ENCODE results near the gene PTPN6.

Gene PTPN6

GRCh38 chr12:6942331-6942665, 8.9 kb upstream of the PTPN6 start:
- DNase-seq: peak; percentile 18

GRCh38 chr12:6943389-6943721, 7.8 kb upstream of the PTPN6 start:
- DNase-seq: peak; percentile 94

- DNase-seq: peak; percentile 92
Measured at GRCh38 chr12:6943722-6944380, 7.3 kb upstream of the PTPN6 start, which contains the start of the genes C12orf57 and RNU7-1. TSS of gene C12orf57 (plus strand) at chr12:6944022. CDS start at chr12:6944122, 100 bp downstream. TSS of gene RNU7-1 (plus strand) at chr12:6943816.

- DNase-seq: peak; percentile 91
Measured at GRCh38 chr12:6944381-6945186, 6.6 kb upstream of the PTPN6 start.

GRCh38 chr12:6945613-6946012, 5.5 kb upstream of the PTPN6 start:
- DNase-seq: no peak

- DNase-seq: peak; percentile 79
Measured at GRCh38 chr12:6946033-6946919, 4.9 kb upstream of the PTPN6 start.

- DNase-seq: no peak
Measured at GRCh38 chr12:6946920-6947374, 4.2 kb upstream of the PTPN6 start.

GRCh38 chr12:6947615-6948014, 3.5 kb upstream of the PTPN6 start:
- DNase-seq: no peak

- peak; percentile 66 for DNase-seq
Measured at GRCh38 chr12:6948873-6949594, 2.1 kb upstream of the PTPN6 start.

GRCh38 chr12:6950401-6950801, 755 bp upstream of the PTPN6 start:
- DNase-seq: peak; percentile 60

- peak; percentile 57 for DNase-seq
Measured at GRCh38 chr12:6951551-6952120, 480 bp downstream of the PTPN6 start.

GRCh38 chr12:6952121-6952862, 1.1 kb downstream of the PTPN6 start:
- peak; percentile 31 for DNase-seq

- no peak for DNase-seq
Measured at GRCh38 chr12:6952863-6953441, 1.8 kb downstream of the PTPN6 start.

- DNase-seq: peak; percentile 88
Measured at GRCh38 chr12:6953442-6954315, 2.5 kb downstream of the PTPN6 start.

GRCh38 chr12:6954316-6955107, 3.4 kb downstream of the PTPN6 start:
- DNase-seq: peak; percentile 25

- no peak for DNase-seq
Measured at GRCh38 chr12:6955108-6956020, 4.2 kb downstream of the PTPN6 start.

GRCh38 chr12:6956021-6956727, 5.0 kb downstream of the PTPN6 start:
- DNase-seq: peak; percentile 53
